Stimulated activated CD4-positive, alpha-beta T cell treated with anti-CD3 and anti-CD28 coated beads, TNF-alpha, amount 100 ng/mL, for 24 hours (primary cell): ENCODE measurements around the gene PHACTR1.
"Not testable (repeated sequence)": the region's sequence is repeated elsewhere in the genome, so short reads cannot be mapped to it uniquely, and the experiment has no call there.

Experiments
- DNase-seq, 3 experiments: peaks; one replicate each; pipeline ENCODE4 v3.0.0-alpha.2; 2020; ENCODE audit warnings: low read depth in 3 of 3

The PHACTR1 gene

DNA sequence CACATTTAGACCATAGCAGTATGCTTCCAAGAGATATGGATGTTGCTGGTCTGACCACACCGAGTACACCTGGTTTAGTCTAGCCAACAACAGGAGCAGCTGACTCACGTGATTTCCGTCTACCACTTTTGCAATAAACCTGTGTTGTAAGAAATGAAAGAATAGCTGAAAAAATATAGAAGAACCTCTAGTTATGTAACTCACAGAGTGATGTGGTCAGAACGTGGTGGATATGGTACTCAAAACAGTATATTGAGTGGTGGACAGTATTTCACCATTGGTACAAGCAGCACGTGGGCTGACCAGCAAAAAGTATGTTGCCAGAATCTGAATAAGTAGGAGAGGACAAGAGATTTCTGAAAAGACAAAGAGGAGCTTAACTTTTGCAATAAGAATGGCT, 384.8 kb downstream of the PHACTR1 start:
- DNase-seq: no peak

DNA sequence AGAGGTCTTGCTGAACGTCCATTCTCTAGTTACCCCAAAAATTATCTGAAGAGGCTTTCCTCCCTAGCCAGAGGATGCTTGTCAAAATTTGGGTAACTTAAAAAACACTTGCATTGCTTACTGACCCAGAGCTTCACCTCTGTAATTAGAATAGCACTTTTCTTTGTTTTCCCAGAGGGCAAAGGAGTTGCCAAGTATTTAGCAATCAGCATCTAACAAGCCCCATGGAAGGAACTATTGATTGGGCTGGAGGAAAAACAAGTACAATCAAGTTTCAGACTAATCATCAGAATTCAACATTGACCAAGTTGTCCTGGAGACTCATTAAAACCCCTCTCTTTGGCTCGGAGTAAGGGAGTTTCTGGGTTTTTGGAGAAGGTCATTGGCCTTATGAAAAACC, 385.4 kb downstream of the PHACTR1 start:
- DNase-seq: no peak

- no peak for DNase-seq
Measured at GRCh38 chr6:13103169-13103568, 386.6 kb downstream of the PHACTR1 start.

DNA sequence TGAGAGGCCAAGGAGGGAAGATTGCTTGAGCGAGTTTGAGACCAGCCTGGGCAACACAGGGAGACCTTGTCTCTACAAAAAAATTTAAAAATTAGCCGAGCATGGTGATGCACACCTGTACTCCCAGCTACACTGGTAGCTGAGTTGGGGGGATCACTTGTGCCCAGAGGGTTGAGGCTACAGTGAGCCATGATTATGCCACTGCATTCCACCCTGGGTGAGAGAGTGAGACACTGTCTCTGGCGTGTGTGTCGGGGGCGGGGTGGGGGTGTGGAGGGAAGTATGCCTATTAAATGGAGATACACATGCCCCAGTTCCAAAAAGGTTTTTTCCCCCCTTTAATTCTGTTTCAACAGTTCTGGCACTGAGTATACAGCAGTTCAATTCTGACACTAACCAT, 388.6 kb downstream of the PHACTR1 start:
- no peak for DNase-seq

GRCh38 chr6:13112921-13113320, 396.4 kb downstream of the PHACTR1 start:
- no peak for DNase-seq

DNA sequence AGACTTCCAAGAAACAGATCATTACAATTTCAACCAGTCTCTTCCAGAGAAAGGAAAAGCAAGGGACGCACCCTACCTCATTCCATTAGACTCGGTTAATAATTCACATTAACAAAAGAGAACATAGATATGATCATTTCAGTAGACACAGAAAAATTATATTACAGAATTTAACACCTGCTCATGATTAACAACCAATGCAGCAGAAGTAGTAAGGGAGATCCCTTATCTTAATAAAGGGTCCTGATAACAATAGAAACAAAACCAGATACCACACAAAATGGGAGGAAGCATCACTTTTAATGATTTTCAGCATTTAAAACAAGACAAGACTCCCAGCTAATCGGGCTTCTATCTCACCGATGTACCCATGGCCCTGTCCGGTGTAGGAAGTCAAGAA, 396.8 kb downstream of the PHACTR1 start:
- no peak for DNase-seq

DNA sequence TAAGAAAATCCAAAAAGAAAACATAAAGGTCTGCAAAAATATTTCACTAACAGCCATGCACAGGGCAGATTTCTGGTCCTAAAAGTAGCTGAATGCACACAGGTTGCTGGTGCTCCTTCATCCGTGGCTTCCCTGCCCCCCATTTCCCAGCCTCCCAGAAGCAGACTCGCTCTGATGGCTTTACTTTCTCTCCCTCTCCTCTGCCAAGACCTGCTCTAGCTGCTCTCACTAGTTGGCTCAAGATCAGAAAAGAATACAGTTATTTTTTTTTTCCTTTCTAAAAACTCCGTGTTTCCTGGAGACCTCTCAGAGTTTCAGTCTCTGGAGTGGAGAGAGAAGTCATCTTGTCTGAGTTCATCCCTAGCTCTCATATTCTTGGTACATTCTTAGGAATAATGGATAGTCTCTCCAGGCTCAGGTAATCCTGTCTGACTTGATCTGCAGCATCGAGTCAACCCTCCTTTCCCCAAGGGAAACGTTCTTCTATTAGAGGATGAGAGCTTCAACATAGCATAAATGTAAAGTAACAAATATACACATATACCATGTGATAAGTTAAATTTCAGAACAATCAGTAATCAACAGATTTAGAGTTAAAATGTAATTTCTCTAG, 397.5 kb downstream of the PHACTR1 start:
- no peak for DNase-seq

- DNase-seq: no peak
Measured at GRCh38 chr6:13116155-13116554, 399.6 kb downstream of the PHACTR1 start.

- no peak for DNase-seq
Measured at GRCh38 chr6:13117570-13117969, 401.0 kb downstream of the PHACTR1 start.

- no peak for DNase-seq
Measured at GRCh38 chr6:13119549-13119948, 403.0 kb downstream of the PHACTR1 start.

DNA sequence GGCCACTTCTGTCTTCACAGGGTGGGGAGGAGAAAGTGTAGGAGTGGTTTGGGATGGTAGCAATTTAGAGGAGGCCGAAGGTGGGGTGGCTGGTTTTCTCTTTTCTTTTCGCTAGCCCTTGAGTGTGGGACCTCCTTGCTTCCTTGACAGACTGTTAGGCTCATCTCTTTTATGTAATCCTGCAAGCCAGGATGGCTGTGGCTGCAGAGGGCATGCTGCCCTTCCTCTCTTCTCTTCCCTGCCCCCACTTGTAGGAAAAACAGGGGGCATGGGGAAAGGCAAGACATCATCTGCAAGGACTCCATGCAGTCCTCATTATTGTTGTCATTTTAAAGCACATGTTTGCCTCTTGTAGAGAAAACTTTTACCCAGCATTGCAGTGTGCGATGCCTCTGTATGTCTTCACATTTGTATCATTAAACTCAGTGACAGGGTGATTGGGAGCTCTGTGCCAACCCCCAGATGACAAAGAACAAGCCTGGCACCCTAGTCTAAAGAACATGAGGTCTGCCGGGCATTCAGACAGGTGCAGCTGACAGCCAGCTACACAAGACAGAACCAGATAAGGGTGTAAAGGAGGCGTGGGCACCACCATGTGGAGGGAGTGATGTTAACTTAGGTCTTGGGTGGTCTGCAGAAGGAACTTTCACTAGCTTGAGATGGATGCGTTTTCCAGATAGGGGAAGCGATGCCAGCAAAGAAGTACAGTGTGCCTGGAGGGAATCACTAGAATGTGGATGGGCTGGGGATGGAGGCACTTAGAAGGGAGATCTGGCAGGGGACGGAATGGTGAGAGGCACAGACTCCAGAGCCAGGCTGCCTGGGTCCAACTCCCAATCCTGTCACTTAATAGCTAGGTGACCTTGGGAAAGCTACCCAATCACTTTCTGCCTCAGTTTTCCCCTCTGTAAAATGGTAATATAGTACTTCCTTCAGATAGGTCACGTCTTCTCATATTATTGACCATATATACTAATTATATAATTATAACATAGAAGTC, 404.2 kb downstream of the PHACTR1 start:
- no peak for DNase-seq

- DNase-seq: no peak
Measured at GRCh38 chr6:13124131-13124530, 407.6 kb downstream of the PHACTR1 start.

DNA sequence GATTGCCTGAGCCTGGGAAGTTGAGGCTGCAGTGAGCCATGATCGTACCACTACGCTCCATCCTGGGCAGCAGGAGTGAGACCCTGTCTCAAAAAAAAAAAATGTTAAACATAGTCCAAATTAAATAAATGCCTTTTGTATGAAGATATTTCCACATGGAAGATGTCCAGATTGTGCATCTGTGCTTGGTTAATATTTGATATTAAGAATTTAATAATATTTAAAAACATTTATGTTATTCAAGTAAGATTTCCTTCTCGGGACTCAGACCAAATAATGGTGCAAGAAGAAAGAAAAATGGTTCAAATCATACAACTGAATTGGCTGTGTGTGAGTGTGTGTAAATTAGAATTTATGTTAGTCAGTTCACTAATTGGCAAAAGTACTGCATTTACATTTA, 409.3 kb downstream of the PHACTR1 start:
- DNase-seq: no peak

DNA sequence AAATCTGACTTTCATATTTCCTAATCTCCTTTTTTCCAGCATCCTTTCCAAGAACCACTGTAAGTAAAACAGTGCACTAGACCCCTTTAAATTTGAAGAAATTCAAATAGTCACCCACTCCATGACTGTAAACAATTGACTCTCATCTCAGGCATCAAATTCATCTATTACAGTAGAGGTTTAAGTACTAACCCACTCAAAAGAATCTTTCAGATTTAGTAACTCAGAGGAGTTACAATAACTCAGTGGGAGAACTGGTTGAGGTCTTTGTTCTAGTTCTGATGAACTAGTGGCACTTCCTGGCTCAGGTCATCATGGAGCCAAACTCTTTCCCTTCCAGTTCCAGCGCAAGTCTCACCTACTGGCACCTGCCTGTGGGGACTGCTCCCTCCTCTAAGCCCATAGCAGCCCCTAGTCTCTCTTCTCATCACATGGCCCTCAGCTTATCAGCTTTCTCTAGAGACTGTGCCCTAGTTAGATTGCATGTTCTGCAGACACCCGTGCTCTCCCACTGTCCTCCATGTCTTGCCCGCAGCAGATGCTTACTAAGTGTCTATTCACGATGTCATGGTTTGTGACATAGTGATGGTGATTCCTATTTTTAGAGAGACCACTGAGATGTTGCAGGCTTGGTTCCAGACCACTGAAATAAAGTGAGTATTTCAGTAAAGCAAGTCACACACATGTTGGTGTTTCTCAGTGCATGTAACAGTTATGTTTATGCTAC, 415.5 kb downstream of the PHACTR1 start:
- no peak for DNase-seq

GRCh38 chr6:13133894-13134293, 417.3 kb downstream of the PHACTR1 start:
- not testable (repeated sequence) for DNase-seq

DNA sequence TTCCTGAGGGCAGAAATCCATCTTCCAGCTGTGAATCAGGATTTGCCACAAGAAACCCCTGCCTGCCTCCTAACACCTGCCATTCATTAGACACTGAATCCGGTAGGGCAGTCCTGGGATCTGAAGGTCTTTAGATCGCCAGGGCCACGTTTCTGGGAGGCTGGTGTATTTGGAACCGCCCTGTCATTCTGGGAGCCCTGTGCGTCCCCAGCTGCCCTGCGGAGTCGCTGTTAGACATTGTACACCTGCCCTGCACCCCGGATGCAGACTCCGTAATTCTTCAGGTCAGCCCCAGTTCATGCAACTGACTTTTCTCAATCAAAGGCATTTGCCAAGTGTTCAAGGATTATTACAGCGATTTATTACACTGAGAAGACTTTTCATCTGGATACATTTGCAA, 418.6 kb downstream of the PHACTR1 start:
- no peak for DNase-seq

GRCh38 chr6:13139119-13139518, 422.6 kb downstream of the PHACTR1 start:
- no peak for DNase-seq

DNA sequence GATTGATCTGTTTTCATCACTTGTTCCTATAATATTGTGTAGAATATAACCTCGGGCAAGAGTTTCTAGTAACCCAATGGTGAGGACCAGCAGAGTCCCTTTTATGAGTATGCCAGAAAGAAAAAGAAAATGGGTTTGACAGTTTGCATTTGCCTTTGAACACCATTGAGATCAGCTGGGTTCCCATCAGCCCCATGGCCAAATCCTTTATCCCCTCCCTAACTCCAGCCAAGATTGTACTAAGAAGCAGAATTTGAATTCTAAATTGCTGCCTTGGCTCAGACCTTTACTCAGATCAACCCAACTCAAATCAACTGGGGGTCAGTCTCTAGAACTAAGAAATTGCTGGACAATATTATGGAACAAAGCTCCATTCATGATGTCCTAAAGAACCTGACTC, 424.4 kb downstream of the PHACTR1 start:
- no peak for DNase-seq

DNA sequence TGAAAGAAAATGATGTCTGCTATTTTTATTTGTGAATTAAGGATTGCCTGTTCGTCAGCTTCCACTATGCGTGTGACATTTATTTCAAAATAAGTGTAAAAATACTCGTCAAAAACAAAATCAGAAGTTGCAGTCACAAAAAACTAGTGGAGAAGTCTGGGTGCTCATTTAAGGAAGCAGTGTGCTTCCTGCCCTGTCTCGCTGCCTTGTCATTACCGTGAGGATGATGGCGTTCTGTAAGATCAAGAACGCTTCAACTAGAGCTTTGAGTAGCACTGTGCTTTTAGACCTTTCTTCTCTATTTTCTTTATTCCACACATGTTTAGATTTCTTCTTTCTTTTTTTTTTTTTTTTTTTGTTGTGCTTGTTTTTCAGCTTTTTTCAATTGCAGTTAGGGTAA, 424.8 kb downstream of the PHACTR1 start:
- no peak for DNase-seq

- no peak for DNase-seq
Measured at GRCh38 chr6:13142611-13143010, 426.0 kb downstream of the PHACTR1 start.

DNA sequence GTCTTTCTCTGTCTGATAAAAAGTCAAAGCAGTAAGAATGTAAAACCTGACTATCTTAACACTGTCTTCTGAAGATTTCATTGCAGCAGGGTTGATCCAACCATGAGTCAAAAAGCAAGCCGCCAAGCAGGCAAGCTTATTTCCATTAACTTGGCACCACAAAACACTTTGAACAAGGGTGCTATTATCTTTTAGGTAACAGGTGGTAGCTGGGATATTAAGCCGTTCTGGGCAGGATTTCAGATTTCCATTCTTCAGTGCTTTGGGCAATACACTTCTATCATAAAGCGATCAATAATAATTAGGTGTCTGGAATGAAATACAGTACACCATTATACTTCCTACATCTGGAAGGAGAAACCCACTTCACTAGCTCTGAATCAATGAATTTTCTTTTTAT, 429.9 kb downstream of the PHACTR1 start:
- DNase-seq: no peak

DNA sequence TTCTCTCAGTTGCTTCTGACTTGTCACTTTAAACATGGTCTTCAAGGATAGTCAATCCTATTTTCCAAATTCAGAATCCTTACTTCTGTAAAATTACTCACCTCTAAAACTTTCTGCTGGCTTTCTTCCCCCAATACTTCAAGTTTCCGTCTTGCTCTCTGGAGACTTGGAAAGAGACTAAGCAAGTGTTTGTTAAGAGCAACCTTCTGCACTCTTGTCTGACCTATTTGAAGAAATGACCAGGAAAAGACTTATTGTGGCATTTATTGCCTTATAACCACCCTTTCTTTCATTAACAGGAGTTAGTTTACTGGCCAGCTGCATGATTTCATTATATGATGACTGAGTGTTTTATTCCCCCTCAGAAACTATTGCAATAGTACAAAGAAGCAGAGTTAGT, 430.8 kb downstream of the PHACTR1 start:
- DNase-seq: no peak

DNA sequence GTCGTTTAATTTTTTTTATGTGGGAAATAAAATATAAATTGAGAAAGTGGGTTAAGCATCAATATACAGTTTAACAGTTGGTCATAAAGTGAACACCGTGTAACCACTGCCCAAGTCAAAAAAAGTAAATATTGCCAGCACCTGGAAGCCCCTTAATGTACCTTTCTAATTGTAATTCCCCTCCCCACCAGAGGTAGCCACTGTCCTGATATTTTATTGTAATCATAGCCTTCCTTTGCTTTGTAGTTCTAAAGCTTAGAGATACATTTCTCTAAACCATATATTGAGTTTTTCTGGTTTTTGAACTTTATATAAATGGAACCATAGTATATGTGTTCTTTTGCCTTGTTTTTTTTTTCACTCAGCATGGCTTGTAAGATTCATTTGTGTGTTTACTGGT, 431.2 kb downstream of the PHACTR1 start:
- no peak for DNase-seq
